Measurements from ENCODE around the gene SH3PXD2A.

DNA sequence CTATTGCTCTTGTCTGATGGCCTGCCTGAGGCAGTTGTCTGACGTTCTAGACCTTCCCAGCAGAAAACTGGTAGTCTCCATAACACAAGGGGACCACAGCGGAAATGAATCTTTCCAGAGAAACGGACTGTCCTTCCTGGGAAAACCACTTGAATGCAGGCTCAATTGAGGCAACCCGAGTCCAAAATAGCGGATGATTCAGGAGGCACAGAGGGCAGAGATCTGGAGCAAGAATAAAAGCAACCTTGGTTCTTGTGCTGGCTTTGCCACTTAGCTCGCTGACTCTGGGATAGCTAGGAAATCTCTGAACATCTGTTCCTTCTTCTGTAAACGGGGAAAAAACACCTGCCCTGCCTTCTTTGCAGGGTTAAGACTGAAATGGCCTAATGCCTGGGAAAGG lies 183.0 kb downstream of the SH3PXD2A start:
- TF ChIP-seq, protein P1, sequence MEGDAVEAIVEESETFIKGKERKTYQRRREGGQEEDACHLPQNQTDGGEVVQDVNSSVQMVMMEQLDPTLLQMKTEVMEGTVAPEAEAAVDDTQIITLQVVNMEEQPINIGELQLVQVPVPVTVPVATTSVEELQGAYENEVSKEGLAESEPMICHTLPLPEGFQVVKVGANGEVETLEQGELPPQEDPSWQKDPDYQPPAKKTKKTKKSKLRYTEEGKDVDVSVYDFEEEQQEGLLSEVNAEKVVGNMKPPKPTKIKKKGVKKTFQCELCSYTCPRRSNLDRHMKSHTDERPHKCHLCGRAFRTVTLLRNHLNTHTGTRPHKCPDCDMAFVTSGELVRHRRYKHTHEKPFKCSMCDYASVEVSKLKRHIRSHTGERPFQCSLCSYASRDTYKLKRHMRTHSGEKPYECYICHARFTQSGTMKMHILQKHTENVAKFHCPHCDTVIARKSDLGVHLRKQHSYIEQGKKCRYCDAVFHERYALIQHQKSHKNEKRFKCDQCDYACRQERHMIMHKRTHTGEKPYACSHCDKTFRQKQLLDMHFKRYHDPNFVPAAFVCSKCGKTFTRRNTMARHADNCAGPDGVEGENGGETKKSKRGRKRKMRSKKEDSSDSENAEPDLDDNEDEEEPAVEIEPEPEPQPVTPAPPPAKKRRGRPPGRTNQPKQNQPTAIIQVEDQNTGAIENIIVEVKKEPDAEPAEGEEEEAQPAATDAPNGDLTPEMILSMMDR (IDR thresholded peaks at IDR 0.05), result no peak
- no peak for TF ChIP-seq EZH2 (IDR thresholded peaks at IDR 0.05)

Data from neural progenitor cell (in vitro differentiated cells).